OCI-LY3 (cell line): ENCODE measurements around the gene SPOCK1.

Experiments used
- CTCF ChIP-seq: fragments of 200-600, 300-600 bp; sonication (generic); IDR thresholded peaks from 2 replicates; pipeline ENCODE4 v1.5.1; 2014; ENCODE audit warnings: antibody characterized with exemption, low read length, low read depth
- EZH2phosphoT487 ChIP-seq: fragments of 200-600 bp; shearing (Covaris generic); IDR thresholded peaks from 2 replicates; pipeline ENCODE4 v1.6.1; 2018; ENCODE audit warnings: antibody characterized with exemption, mixed run types, low read depth

GRCh38 chr5:137437774-137438173, 61.4 kb downstream of the SPOCK1 start:
- TF ChIP-seq CTCF = no peak
- TF ChIP-seq EZH2phosphoT487 = no peak
